ENCODE data around the gene FBXO8. TPM values are rescaled to one million over a fixed set of nuclear protein-coding genes. Genes with fewer than 3 reads are reported as not detected.

FBXO8 gene
- total and polyA plus RNA-seq, 2 of the 4 experiments (the other 2 are of a cell fraction): 11.3 to 25.6 TPM

DNA sequence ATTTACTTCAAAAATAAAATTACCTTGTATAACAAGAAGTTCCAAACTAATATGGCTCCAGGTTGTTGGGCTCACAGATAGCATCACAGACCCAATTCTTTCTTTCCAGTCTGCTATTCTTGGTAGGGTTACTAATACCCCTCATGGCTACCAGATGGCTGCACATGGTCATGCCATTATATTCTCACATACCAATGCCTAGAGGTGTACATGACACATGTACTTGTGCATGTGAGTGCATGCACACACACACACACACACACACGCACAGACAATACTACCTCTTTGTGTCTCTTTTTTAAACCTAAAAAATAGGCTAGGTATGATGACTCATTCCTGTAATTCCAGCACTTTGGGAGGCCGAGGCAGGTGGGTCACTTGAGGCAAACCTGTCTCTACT is 31.1 kb downstream of the FBXO8 start:
- no peaks in the 10 kb centered on the region for H3K9me3 ChIP-seq (ENCODE audit: control insufficient read depth, insufficient read depth, low read length)
- H3K4me1 ChIP-seq (ENCODE audit: control insufficient read depth, insufficient read depth, low read length): 0 out of 2 replicates have a peak, but pooled peaks cover 3% of the 10 kb centered on the region
- H3K4me2 ChIP-seq (ENCODE audit: low read depth, low read length): no peak overlapping the region
- H4K5ac ChIP-seq (ENCODE audit: low read depth, low read length): no peak overlapping the region
- no peak overlapping the region for H3K4ac ChIP-seq (ENCODE audit: low read depth, low read length)
- H3K9me1 ChIP-seq (ENCODE audit: insufficient read depth, low read length): peaks cover 3% of the 10 kb centered on the region; the same call in 1 of the 2 replicates
- WGBS, 2 experiments (ENCODE audit: extremely low coverage in 2 of 2, insufficient read length in 1 of 2): no CpG with 5 or more reads among the region's 2 CpGs
- H2BK120ac ChIP-seq (ENCODE audit: low read depth, low read length): no peak overlapping the region
- dilution Hi-C loops (cut with HindIII; ENCODE audit: low sequenced_read_pairs, unreplicated experiment): no loop called here
- BruUV-seq (replicated peaks): no TSS peak
- in situ Hi-C loops (cut with MboI; ENCODE audit: low sequenced_read_pairs): no loop called here
- H2AK5ac ChIP-seq (ENCODE audit: low read depth, low read length): no peak overlapping the region
- no peaks in the 10 kb centered on the region for H4K20me1 ChIP-seq (ENCODE audit: insufficient read depth, low read length)
- ChIA-PET CTCF (no interaction called here), POLR2A (ENCODE audit: unreplicated experiment) (no interaction called here)
- ATAC-seq (ENCODE audit: low read depth) (no peak), DNase-seq (no peak)
- no peak overlapping the region for H4K91ac ChIP-seq (ENCODE audit: insufficient read depth, low read depth, low read length)
- intact Hi-C loops (cut with micrococcal nuclease): no loop called here
- no peak overlapping the region for H3K4me3 ChIP-seq (ENCODE audit: insufficient read depth, low read depth, low read length)
- no peak overlapping the region for H3K23ac ChIP-seq (ENCODE audit: low read depth, low read length)
- no peak overlapping the region for H2AK9ac ChIP-seq (replicated peaks; ENCODE audit: low read depth, low read length, poor library complexity)
- no peaks in the 10 kb centered on the region for H3K79me1 ChIP-seq (ENCODE audit: low read depth in 1 of 2, low read length in 2 of 2)
- no peak overlapping the region for H2BK15ac ChIP-seq (ENCODE audit: low read depth, low read length)
- H3K18ac ChIP-seq (ENCODE audit: low read depth, low read length): no peak overlapping the region
- no peak overlapping the region for H2BK20ac ChIP-seq (ENCODE audit: low read depth, low read length)
- TF ChIP-seq, protein P1, sequence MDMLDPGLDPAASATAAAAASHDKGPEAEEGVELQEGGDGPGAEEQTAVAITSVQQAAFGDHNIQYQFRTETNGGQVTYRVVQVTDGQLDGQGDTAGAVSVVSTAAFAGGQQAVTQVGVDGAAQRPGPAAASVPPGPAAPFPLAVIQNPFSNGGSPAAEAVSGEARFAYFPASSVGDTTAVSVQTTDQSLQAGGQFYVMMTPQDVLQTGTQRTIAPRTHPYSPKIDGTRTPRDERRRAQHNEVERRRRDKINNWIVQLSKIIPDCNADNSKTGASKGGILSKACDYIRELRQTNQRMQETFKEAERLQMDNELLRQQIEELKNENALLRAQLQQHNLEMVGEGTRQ (IDR thresholded peaks at IDR 0.05; ENCODE audit: low read depth, low read length): no peak
- TF ChIP-seq MXI1 (IDR thresholded peaks at IDR 0.05; ENCODE audit: borderline replicate concordance, low read depth, low read length) (no peak), CEBPB (IDR thresholded peaks at IDR 0.05; ENCODE audit: low read depth, low read length) (no peak), MAZ (IDR thresholded peaks at IDR 0.05; ENCODE audit: borderline replicate concordance, low read depth, low read length) (no peak), RFX5 (IDR thresholded peaks at IDR 0.05; ENCODE audit: low read depth, low read length) (no peak), MAFK (IDR thresholded peaks at IDR 0.05; ENCODE audit: low read depth, low read length) (no peak), RCOR1 (IDR thresholded peaks at IDR 0.05; ENCODE audit: insufficient replicate concordance, low read length) (no peak), RAD21 (IDR thresholded peaks at IDR 0.05; ENCODE audit: low read length) (no peak), SMC3 (IDR thresholded peaks at IDR 0.05; ENCODE audit: low read depth, low read length) (no peak), CHD1 (IDR thresholded peaks at IDR 0.05; ENCODE audit: low read depth, low read length) (no peak), BHLHE40 (IDR thresholded peaks at IDR 0.05; ENCODE audit: low read depth, low read length) (no peak), FOS (IDR thresholded peaks at IDR 0.05; ENCODE audit: low read depth, low read length) (no peak), NFE2L2 (IDR thresholded peaks at IDR 0.05; ENCODE audit: low read depth, low read length) (no peak), POLR2A (IDR thresholded peaks at IDR 0.05; ENCODE audit: low read depth, low read length) (no peak)
- TF ChIP-seq, protein P2, sequence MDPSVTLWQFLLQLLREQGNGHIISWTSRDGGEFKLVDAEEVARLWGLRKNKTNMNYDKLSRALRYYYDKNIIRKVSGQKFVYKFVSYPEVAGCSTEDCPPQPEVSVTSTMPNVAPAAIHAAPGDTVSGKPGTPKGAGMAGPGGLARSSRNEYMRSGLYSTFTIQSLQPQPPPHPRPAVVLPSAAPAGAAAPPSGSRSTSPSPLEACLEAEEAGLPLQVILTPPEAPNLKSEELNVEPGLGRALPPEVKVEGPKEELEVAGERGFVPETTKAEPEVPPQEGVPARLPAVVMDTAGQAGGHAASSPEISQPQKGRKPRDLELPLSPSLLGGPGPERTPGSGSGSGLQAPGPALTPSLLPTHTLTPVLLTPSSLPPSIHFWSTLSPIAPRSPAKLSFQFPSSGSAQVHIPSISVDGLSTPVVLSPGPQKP (IDR thresholded peaks at IDR 0.05; ENCODE audit: borderline replicate concordance, low read depth, low read length): no peak
- TF ChIP-seq, protein P3, sequence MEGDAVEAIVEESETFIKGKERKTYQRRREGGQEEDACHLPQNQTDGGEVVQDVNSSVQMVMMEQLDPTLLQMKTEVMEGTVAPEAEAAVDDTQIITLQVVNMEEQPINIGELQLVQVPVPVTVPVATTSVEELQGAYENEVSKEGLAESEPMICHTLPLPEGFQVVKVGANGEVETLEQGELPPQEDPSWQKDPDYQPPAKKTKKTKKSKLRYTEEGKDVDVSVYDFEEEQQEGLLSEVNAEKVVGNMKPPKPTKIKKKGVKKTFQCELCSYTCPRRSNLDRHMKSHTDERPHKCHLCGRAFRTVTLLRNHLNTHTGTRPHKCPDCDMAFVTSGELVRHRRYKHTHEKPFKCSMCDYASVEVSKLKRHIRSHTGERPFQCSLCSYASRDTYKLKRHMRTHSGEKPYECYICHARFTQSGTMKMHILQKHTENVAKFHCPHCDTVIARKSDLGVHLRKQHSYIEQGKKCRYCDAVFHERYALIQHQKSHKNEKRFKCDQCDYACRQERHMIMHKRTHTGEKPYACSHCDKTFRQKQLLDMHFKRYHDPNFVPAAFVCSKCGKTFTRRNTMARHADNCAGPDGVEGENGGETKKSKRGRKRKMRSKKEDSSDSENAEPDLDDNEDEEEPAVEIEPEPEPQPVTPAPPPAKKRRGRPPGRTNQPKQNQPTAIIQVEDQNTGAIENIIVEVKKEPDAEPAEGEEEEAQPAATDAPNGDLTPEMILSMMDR (conservative IDR thresholded peaks at IDR 0.05; ENCODE audit: low read depth, low read length): no peak
- H3K36me3 ChIP-seq (ENCODE audit: control insufficient read depth, insufficient read depth, low read length): no peaks in the 10 kb centered on the region
- H4K8ac ChIP-seq (ENCODE audit: low read depth in 2 of 2, low read length in 2 of 2): no peak overlapping the region
- H3K27ac ChIP-seq (ENCODE audit: insufficient read depth, low read length): no peak overlapping the region
- H2BK5ac ChIP-seq (ENCODE audit: low read depth, low read length, poor library complexity, severe bottlenecking): no peak overlapping the region
- H3K9ac ChIP-seq (ENCODE audit: low read depth, low read length): no peak overlapping the region
- no peak overlapping the region for H3K14ac ChIP-seq (replicated peaks; ENCODE audit: low read depth, low read length)
- no peak overlapping the region for H3K56ac ChIP-seq (ENCODE audit: extremely low read depth, insufficient read depth, low read length)
- no peak overlapping the region for H2AFZ ChIP-seq (replicated peaks; ENCODE audit: low read length, poor library complexity)
- H3K27me3 ChIP-seq (ENCODE audit: control insufficient read depth, insufficient read depth, low read length): no peaks in the 10 kb centered on the region
